Common myeloid progenitor, CD34-positive (primary cell): ENCODE data around the gene RBP3.
A peak's percentile ranks its signal among the peaks of the same experiment; 100 is the strongest.

Source experiments
- CTCF ChIA-PET: fragments of 350-600 bp; sonication (Branson Sonifier 250); formaldehyde crosslinking; loops from one replicate; lab custom pipeline; 2021; ENCODE audit warnings: antibody characterized with exemption; lab: Charles Lee
- POLR2A ChIA-PET: fragments of 350-600 bp; sonication (Branson Sonifier 250); formaldehyde crosslinking; loops from one replicate; lab custom pipeline; 2021; ENCODE audit warnings: antibody characterized with exemption; lab: Charles Lee
- DNase-seq, 3 donors: peaks; one replicate each; pipeline versions ENCODE4 v3.0.0 to v3.0.0-alpha.2; 2013
- H3K27ac ChIP-seq, 2 experiments: 1 replicate in 1 of 2; 2 replicates in 1 of 2; pipeline ENCODE4 v1.7.0; 2013; ENCODE audit warnings: inconsistent platforms in 2 of 2, low read length in 2 of 2, mild to moderate bottlenecking in 2 of 2, low read depth in 1 of 2, moderate library complexity in 1 of 2; ENCODE audit not compliant: severe bottlenecking in 2 of 2, insufficient read depth in 1 of 2, poor library complexity in 1 of 2
- H3K27me3 ChIP-seq, 5 experiments: replicated peaks in 2 of 5; 1 replicate in 3 of 5; 2 replicates in 2 of 5; pipeline versions ENCODE4 v1.6.1 to v1.7.0; 2013; ENCODE audit warnings: low read length in 4 of 5, mild to moderate bottlenecking in 2 of 5, moderate library complexity in 2 of 5, inconsistent platforms in 1 of 5; ENCODE audit not compliant: insufficient read depth in 5 of 5, control insufficient read depth in 4 of 5
- H3K36me3 ChIP-seq, 4 experiments: 1 replicate in 2 of 4; 2 replicates in 2 of 4; pipeline versions ENCODE4 v1.6.1 to v1.7.0; 2013; ENCODE audit warnings: low read length in 3 of 4, control low read depth in 1 of 4, mild to moderate bottlenecking in 1 of 4; ENCODE audit not compliant: control insufficient read depth in 4 of 4, insufficient read depth in 4 of 4
- H3K4me1 ChIP-seq, 4 experiments: 1 replicate in 3 of 4; 2 replicates in 1 of 4; pipeline versions ENCODE4 v1.6.1 to v1.7.1; 2013; ENCODE audit warnings: low read length in 3 of 4, mild to moderate bottlenecking in 3 of 4, control low read depth in 1 of 4, inconsistent platforms in 1 of 4, moderate library complexity in 1 of 4; ENCODE audit not compliant: control insufficient read depth in 4 of 4, insufficient read depth in 4 of 4; ENCODE audit errors: control extremely low read depth in 1 of 4
- H3K4me3 ChIP-seq, 7 experiments: 1 replicate in 4 of 7; 2 replicates in 3 of 7; pipeline versions ENCODE4 v1.5.1 to v1.7.0; 2013; ENCODE audit warnings: mild to moderate bottlenecking in 7 of 7, low read length in 6 of 7, moderate library complexity in 6 of 7, inconsistent platforms in 2 of 7, low read depth in 2 of 7, control low read depth in 1 of 7; ENCODE audit not compliant: insufficient read depth in 4 of 7, control insufficient read depth in 1 of 7; ENCODE audit errors: extremely low read depth in 1 of 7
- H3K9me3 ChIP-seq, 5 experiments: 1 replicate in 4 of 5; 2 replicates in 1 of 5; pipeline versions ENCODE4 v1.6.1 to v1.7.1; 2013; ENCODE audit warnings: low read length in 4 of 5, mild to moderate bottlenecking in 2 of 5, inconsistent platforms in 1 of 5, low read depth in 1 of 5, moderate library complexity in 1 of 5; ENCODE audit not compliant: control insufficient read depth in 4 of 5, insufficient read depth in 2 of 5; ENCODE audit errors: control extremely low read depth in 1 of 5
- WGBS: methylation state at CpG from one replicate; pipeline ENCODE4 v1.1.5; 2013; ENCODE audit not compliant: insufficient coverage; 5-methylcytosine and 5-hydroxymethylcytosine counted together

The RBP3 gene

GRCh38 chr10:47360419-47361040 is 12.4 kb downstream of the RBP3 start:
- 93% methylated on average over 11 of the region's 14 CpGs for WGBS
- Histone ChIP-seq H3K27ac (no peak overlapping the region), H3K4me1 (no peaks in the 10 kb centered on the region), H3K9me3 (no peaks in the 10 kb centered on the region), H3K4me3 (no peak overlapping the region), H3K36me3 (no peaks in the 10 kb centered on the region), H3K27me3 (no peaks in the 10 kb centered on the region)
- ChIA-PET CTCF (interaction anchor here (0.6 to 1.7 kb wide), 6 partner anchors 9 to 19 kb away, joined by 3 to 5 read pairs (median 4); partner anchors contain the start of gene RBP3), POLR2A (no interaction called here)
- DNase-seq: peak in 1 of 3 donors; percentile 17

GRCh38 chr10:47361293-47361692 is 13.1 kb downstream of the RBP3 start:
- no peak overlapping the region for H3K27ac ChIP-seq
- 54% methylated on average over 8 of the region's 9 CpGs for WGBS
- no peaks in the 10 kb centered on the region for H3K36me3 ChIP-seq
- H3K9me3 ChIP-seq: no peaks in the 10 kb centered on the region
- POLR2A ChIA-PET: no interaction called here
- no peaks in the 10 kb centered on the region for H3K4me1 ChIP-seq
- peak; percentile 34 to 55 (median 49) for DNase-seq
- no peaks in the 10 kb centered on the region for H3K27me3 ChIP-seq
- H3K4me3 ChIP-seq: no peak overlapping the region
- CTCF ChIA-PET: interaction anchor here (0.7 to 1.4 kb wide), 6 partner anchors 9 to 88 kb away, joined by 3 to 5 read pairs (median 4); no protein-coding TSS in a partner anchor

GRCh38 chr10:47362199-47362598 is 14.0 kb downstream of the RBP3 start:
- Histone ChIP-seq H3K27me3 (no peaks in the 10 kb centered on the region), H3K4me3 (no peak overlapping the region), H3K4me1 (no peaks in the 10 kb centered on the region), H3K27ac (no peak overlapping the region), H3K9me3 (no peaks in the 10 kb centered on the region), H3K36me3 (no peaks in the 10 kb centered on the region)
- CTCF ChIA-PET: interaction anchor here (0.7 to 1.4 kb wide), 7 partner anchors 8 to 87 kb away, joined by 3 to 5 read pairs (median 3); no protein-coding TSS in a partner anchor
- 100% methylated on average over 3 of the region's 3 CpGs for WGBS
- POLR2A ChIA-PET: no interaction called here
- no peak for DNase-seq

GRCh38 chr10:47363781-47364180 is 15.6 kb downstream of the RBP3 start:
- H3K9me3 ChIP-seq: no peaks in the 10 kb centered on the region
- CTCF ChIA-PET: interaction anchor here (1.1 kb wide), 1 partner anchor 33 kb away, joined by 3 read pairs; no protein-coding TSS in a partner anchor
- DNase-seq: no peak

GRCh38 chr10:47364366-47364765 is 16.2 kb downstream of the RBP3 start:
- ChIA-PET POLR2A (no interaction called here), CTCF (interaction anchor here (1.4 kb wide), 2 partner anchors 10 to 41 kb away, joined by 4 to 6 read pairs; no protein-coding TSS in a partner anchor)
- 95% methylated on average over 3 of the region's 4 CpGs for WGBS
- Histone ChIP-seq H3K27me3 (no peaks in the 10 kb centered on the region), H3K4me3 (no peak overlapping the region), H3K36me3 (no peaks in the 10 kb centered on the region), H3K4me1 (no peaks in the 10 kb centered on the region), H3K27ac (no peak overlapping the region), H3K9me3 (no peaks in the 10 kb centered on the region)
- DNase-seq: no peak

More at GRCh38 chr10:47363781-47364180, 15.6 kb downstream of the RBP3 start:
- Histone ChIP-seq H3K4me3 (no peak overlapping the region), H3K27me3 (no peaks in the 10 kb centered on the region), H3K36me3 (no peaks in the 10 kb centered on the region), H3K27ac (no peak overlapping the region), H3K4me1 (no peaks in the 10 kb centered on the region)
- POLR2A ChIA-PET: no interaction called here
- 100% methylated on average over 2 of the region's 3 CpGs for WGBS

- H3K9me3 ChIP-seq: no peaks in the 10 kb centered on the region
- 100% methylated on average over 5 of the region's 6 CpGs for WGBS
- CTCF ChIA-PET: interaction anchor here (1.4 kb wide), 2 partner anchors 10 to 40 kb away, joined by 4 to 6 read pairs; no protein-coding TSS in a partner anchor
- H3K4me1 ChIP-seq: no peaks in the 10 kb centered on the region
- no peak for DNase-seq
- H3K27me3 ChIP-seq: no peaks in the 10 kb centered on the region
- no peak overlapping the region for H3K27ac ChIP-seq
- H3K36me3 ChIP-seq: no peaks in the 10 kb centered on the region
- H3K4me3 ChIP-seq: no peak overlapping the region
- POLR2A ChIA-PET: no interaction called here
These were observed 16.7 kb downstream of the RBP3 start for GRCh38 chr10:47364911-47365310.

- DNase-seq: no peak
- H3K9me3 ChIP-seq: no peaks in the 10 kb centered on the region
- no peak overlapping the region for H3K4me3 ChIP-seq
- no peaks in the 10 kb centered on the region for H3K4me1 ChIP-seq
- CTCF ChIA-PET: interaction anchor here (1.4 kb wide), 2 partner anchors 9 to 39 kb away, joined by 4 to 6 read pairs; no protein-coding TSS in a partner anchor
- POLR2A ChIA-PET: no interaction called here
- WGBS: 98% methylated on average over 9 of the region's 9 CpGs
- no peak overlapping the region for H3K27ac ChIP-seq
- H3K27me3 ChIP-seq: no peaks in the 10 kb centered on the region
- no peaks in the 10 kb centered on the region for H3K36me3 ChIP-seq
These were observed 17.4 kb downstream of the RBP3 start for GRCh38 chr10:47365431-47366180.
